RWPE2 (cell line): ENCODE measurements around the gene MCF2L.
A peak's percentile ranks its signal among the peaks of the same experiment; 100 is the strongest.

Experiments
- ATAC-seq: fragments of 200-7000 bp; cut with Tn5 transposase; 3 replicates; pipeline ENCODE4 v1.9.1; 2021; ENCODE audit warnings: low read depth
- DNase-seq: peaks from one replicate; pipeline ENCODE4 v3.0.0-alpha.2; 2020; ENCODE audit warnings: low spot score
- H3K27ac ChIP-seq: fragments of 450-650 bp; 2 replicates; pipeline ENCODE4 v1.5.1; 2017; ENCODE audit warnings: mild to moderate bottlenecking; ENCODE audit not compliant: poor library complexity, severe bottlenecking
- H3K27me3 ChIP-seq: fragments of 250-450 bp; sonication (Bioruptor Pico); 2 replicates; pipeline ENCODE4 v1.5.1; 2021; ENCODE audit warnings: mild to moderate bottlenecking, moderate library complexity; ENCODE audit not compliant: insufficient read depth, poor library complexity, severe bottlenecking
- H3K36me3 ChIP-seq: fragments of 250-450 bp; sonication (Bioruptor Pico); 2 replicates; pipeline ENCODE4 v1.5.1; 2020; ENCODE audit warnings: low read depth, mild to moderate bottlenecking, moderate library complexity
- H3K4me1 ChIP-seq: fragments of 250-450 bp; sonication (Bioruptor Pico); 2 replicates; pipeline ENCODE4 v1.5.1; 2021; ENCODE audit warnings: mild to moderate bottlenecking, moderate library complexity; ENCODE audit not compliant: insufficient read depth, poor library complexity, severe bottlenecking
- H3K4me3 ChIP-seq: fragments of 250-450 bp; sonication (Bioruptor Pico); 2 replicates; pipeline ENCODE4 v1.5.1; 2021; ENCODE audit warnings: mild to moderate bottlenecking, moderate library complexity; ENCODE audit not compliant: severe bottlenecking
- H3K9me3 ChIP-seq: fragments of 250-450 bp; sonication (Bioruptor Pico); 2 replicates; pipeline ENCODE4 v1.5.1; 2021; ENCODE audit warnings: mild to moderate bottlenecking, moderate library complexity; ENCODE audit not compliant: severe bottlenecking
- TF ChIP-seq, protein P1 (sequence below): fragments of 450-650 bp; IDR thresholded peaks from one replicate; pipeline ENCODE4 v1.5.1; 2017; ENCODE audit warnings: mild to moderate bottlenecking, moderate library complexity; ENCODE audit not compliant: poor library complexity, severe bottlenecking

MCF2L gene, protein sequence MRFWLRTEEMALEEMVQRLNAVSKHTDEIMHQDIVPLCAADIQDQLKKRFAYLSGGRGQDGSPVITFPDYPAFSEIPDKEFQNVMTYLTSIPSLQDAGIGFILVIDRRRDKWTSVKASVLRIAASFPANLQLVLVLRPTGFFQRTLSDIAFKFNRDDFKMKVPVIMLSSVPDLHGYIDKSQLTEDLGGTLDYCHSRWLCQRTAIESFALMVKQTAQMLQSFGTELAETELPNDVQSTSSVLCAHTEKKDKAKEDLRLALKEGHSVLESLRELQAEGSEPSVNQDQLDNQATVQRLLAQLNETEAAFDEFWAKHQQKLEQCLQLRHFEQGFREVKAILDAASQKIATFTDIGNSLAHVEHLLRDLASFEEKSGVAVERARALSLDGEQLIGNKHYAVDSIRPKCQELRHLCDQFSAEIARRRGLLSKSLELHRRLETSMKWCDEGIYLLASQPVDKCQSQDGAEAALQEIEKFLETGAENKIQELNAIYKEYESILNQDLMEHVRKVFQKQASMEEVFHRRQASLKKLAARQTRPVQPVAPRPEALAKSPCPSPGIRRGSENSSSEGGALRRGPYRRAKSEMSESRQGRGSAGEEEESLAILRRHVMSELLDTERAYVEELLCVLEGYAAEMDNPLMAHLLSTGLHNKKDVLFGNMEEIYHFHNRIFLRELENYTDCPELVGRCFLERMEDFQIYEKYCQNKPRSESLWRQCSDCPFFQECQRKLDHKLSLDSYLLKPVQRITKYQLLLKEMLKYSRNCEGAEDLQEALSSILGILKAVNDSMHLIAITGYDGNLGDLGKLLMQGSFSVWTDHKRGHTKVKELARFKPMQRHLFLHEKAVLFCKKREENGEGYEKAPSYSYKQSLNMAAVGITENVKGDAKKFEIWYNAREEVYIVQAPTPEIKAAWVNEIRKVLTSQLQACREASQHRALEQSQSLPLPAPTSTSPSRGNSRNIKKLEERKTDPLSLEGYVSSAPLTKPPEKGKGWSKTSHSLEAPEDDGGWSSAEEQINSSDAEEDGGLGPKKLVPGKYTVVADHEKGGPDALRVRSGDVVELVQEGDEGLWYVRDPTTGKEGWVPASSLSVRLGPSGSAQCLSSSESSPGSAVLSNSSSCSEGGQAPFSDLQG

GRCh38 chr13:112968910-112969691 lies at the start of gene MCF2L:
TSS of gene MCF2L (plus strand) at chr13:112969214. CDS start at chr13:112969380, 166 bp downstream.
- TF ChIP-seq, protein P1, sequence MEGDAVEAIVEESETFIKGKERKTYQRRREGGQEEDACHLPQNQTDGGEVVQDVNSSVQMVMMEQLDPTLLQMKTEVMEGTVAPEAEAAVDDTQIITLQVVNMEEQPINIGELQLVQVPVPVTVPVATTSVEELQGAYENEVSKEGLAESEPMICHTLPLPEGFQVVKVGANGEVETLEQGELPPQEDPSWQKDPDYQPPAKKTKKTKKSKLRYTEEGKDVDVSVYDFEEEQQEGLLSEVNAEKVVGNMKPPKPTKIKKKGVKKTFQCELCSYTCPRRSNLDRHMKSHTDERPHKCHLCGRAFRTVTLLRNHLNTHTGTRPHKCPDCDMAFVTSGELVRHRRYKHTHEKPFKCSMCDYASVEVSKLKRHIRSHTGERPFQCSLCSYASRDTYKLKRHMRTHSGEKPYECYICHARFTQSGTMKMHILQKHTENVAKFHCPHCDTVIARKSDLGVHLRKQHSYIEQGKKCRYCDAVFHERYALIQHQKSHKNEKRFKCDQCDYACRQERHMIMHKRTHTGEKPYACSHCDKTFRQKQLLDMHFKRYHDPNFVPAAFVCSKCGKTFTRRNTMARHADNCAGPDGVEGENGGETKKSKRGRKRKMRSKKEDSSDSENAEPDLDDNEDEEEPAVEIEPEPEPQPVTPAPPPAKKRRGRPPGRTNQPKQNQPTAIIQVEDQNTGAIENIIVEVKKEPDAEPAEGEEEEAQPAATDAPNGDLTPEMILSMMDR, result no peak
- Histone ChIP-seq H3K4me1 (no peaks in the 10 kb centered on the region), H3K4me3 (peak within 1 kb of the TSS; percentile 20), H3K9me3 (no peaks in the 10 kb centered on the region), H3K36me3 (no peaks in the 10 kb centered on the region), H3K27ac (no peak within 1 kb of the TSS), H3K27me3 (peaks cover 62% of the 10 kb centered on the region)
- ATAC-seq (peak; percentile 55), DNase-seq (peak; percentile 26)

DNA sequence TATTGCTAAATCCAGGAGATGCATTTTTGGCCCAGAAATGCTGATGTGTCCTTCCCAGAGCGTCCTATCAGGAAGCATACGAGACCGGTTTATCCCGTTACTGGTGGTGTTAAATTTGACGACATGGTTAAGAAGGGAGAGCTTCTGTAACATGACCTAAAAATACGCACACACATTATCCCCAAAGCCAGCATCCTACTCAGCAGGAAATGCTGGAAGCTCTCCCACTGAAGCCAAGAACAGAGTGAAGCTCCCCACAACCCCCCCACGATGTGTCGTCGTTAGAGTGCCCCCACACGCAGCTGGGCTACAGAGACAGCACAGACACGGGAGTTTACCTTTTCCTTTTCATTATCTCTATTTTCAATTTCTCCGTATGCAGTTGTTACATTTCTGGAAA lies 45.1 kb upstream of the MCF2L start:
- no peak for ATAC-seq
- Histone ChIP-seq H3K27ac (no peak overlapping the region), H3K4me1 (no peaks in the 10 kb centered on the region), H3K4me3 (no peak overlapping the region), H3K27me3 (no peaks in the 10 kb centered on the region), H3K36me3 (no peaks in the 10 kb centered on the region), H3K9me3 (no peaks in the 10 kb centered on the region)
- no peak for DNase-seq
- TF ChIP-seq, protein P1, result no peak

DNA sequence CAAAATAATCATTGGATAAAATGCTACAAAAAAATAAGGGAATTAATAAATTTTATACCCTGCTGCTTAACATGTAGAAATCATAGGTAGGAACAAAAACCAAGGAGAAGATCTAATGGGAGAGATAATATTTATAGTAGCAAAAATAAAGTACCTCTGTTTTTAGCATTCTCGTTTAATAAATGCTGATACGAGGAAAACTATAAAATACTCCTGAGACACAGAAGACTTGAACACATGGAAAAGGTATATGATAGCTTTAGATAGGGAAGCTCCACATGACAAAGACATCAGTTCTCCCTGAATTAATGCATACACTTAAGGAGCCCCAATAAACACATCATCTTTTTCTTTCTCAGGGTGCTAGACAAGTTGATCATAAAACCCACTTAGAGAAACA lies 44.6 kb upstream of the MCF2L start:
- no peak overlapping the region for H3K4me3 ChIP-seq
- DNase-seq (no peak), ATAC-seq (no peak)
- TF ChIP-seq, protein P1, result no peak
- H3K36me3 ChIP-seq, result no peaks in the 10 kb centered on the region
- no peaks in the 10 kb centered on the region for H3K27me3 ChIP-seq
- H3K9me3 ChIP-seq, result no peaks in the 10 kb centered on the region
- H3K4me1 ChIP-seq, result no peaks in the 10 kb centered on the region
- no peak overlapping the region for H3K27ac ChIP-seq

- H3K36me3 ChIP-seq, result no peaks in the 10 kb centered on the region
- no peaks in the 10 kb centered on the region for H3K9me3 ChIP-seq
- TF ChIP-seq, protein P1, result no peak
- H3K4me1 ChIP-seq, result no peaks in the 10 kb centered on the region
- no peak overlapping the region for H3K4me3 ChIP-seq
- ATAC-seq (no peak), DNase-seq (no peak)
- H3K27me3 ChIP-seq, result no peaks in the 10 kb centered on the region
- H3K27ac ChIP-seq, result no peak overlapping the region
Measured at GRCh38 chr13:112926003-112926402, 43.0 kb upstream of the MCF2L start.
